NCI-H748 (cell line): ENCODE measurements around the gene C4B.
"Not testable (repeated sequence)": the region's sequence is repeated elsewhere in the genome, so short reads cannot be mapped to it uniquely, and the experiment has no call there.

Experiments
- DNase-seq: peaks from one replicate; lab custom pipeline; 2025; ENCODE audit not compliant: unreplicated experiment; lab: John Stamatoyannopoulos, UW

Gene C4B

DNA sequence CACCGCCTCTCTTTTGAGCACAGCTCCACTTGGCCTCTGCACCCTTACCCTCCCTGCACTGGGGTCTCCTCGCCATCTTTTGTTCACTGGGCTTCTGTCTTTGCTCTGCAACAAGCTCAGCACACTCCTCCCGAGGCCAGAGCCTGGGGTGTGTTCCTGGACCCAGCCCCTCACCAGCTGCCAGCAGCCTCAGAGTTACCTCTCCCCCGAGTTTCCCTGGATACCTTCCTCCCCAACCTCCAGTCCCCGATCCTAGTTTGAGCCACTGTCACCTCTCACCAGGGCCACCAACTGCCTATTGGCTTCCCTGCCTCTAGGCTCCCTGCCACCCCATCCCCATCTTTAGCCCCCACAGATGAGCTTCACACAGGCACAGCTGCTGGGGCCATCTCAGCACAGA, 36.0 kb downstream of the C4B start:
- DNase-seq: no peak

DNA sequence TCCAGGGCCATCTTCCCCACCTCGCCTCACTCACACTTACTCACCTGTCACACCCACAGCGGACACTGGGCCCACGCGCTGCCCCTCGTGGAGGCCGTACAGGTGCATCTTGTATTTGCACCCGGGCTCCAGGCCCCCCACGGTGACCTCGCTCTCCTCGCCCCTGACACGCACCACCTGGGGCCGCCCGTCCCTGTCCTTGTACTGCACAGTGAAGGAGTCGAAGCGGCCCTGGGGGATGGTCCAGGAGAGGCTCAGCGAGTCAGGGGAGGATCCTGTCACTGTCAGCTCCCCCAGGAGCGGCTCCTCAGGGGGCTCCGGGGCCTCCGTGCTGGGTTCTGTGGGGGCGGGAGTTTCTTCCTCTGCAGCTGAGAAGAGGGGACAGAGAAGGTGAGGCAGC, 38.0 kb downstream of the C4B start:
- DNase-seq: not testable (repeated sequence)

DNA sequence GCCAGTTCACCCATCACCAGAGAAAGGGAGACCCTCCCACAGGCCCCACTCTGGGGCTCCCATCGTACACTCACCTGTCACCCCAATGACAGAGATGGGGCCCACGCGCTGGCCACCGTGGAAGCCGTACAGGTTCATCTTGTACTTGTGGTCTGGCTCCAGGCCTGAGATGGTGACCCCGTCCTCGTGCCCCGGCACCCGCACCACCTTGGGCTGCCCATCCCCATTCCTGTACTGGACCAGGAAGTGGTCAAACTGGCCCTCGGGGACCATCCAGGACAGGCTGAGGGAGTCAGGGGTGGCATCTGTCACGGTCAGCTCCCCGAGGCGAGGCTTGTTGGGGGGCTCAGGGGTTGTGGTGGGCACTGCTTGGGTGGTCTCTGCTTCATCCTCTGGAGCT, 38.7 kb downstream of the C4B start:
- DNase-seq: not testable (repeated sequence)

DNA sequence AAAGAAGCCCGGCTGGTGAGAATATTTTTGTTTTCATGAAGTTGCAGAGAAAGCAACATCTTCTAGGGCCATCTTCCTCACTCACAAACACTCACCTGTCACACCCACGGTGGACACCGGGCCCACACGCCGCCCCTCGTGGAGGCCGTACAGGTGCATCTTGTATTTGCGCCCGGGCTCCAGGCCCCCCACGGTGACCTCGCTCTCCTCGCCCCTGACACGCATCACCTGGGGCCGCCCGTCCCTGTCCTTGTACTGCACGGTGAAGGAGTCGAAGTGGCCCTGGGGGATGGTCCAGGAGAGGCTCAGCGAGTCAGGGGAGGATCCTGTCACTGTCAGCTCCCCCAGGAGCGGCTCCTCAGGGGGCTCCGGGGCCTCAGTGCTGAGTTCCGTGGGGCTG, 41.2 kb downstream of the C4B start:
- not testable (repeated sequence) for DNase-seq

DNA sequence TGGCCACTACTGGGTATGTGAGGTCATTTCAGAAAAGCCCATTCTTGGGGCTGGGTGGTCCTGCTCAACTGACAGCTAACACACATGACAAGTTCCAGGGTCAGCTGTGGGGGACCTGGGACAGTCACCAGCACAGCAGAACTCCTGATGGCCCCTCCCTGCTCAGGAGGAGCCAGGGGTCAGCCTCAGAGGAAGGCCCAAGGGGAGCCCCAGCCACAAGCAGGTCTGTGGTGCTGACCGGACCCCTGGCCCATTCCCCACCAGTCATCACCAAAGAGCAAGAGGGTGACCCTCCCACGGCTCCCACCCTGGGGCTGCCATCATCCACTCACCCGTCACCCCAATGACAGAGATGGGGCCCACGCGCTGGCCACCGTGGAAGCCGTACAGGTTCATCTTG, 41.7 kb downstream of the C4B start:
- no peak for DNase-seq

DNA sequence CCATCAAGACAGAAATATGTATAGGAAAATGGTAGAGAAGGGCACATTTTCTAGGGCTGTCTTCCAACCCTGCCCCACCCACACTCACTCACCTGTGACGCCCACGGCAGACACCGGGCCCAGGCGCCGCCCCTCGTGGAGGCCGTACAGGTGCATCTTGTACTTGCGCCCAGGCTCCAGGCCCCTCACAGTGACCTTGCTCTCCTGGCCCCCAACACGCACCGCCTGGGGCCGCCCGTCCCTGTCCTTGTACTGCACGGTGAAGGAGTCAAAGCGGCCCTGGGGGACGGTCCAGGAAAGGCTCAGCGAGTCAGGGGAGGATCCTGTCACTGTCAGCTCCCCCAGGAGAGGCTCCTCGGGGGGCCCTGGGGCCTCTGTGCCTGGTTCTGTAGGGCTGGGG, 43.4 kb downstream of the C4B start:
- DNase-seq: no peak

DNA sequence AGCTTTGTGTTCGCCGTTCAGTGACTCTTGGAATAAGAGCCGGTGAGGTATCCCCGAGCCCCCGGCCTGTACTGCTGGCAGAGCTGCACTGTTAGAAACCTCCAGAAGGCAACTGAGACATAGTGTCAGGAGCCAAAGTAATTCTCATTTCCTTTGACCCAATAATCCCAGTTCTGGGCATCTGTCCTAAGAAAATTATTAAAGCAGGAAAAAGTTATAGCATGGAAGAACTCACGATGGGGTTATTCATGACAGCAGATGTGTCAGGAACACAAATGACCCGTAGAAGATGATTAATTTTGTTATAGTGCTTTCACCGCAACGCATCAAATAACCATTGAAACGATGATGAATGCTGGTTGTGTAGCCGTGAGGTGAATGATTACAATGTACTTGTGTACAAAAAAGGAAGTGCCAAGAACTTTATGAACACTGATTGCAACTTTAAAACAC, 43.9 kb downstream of the C4B start:
- DNase-seq: no peak

DNA sequence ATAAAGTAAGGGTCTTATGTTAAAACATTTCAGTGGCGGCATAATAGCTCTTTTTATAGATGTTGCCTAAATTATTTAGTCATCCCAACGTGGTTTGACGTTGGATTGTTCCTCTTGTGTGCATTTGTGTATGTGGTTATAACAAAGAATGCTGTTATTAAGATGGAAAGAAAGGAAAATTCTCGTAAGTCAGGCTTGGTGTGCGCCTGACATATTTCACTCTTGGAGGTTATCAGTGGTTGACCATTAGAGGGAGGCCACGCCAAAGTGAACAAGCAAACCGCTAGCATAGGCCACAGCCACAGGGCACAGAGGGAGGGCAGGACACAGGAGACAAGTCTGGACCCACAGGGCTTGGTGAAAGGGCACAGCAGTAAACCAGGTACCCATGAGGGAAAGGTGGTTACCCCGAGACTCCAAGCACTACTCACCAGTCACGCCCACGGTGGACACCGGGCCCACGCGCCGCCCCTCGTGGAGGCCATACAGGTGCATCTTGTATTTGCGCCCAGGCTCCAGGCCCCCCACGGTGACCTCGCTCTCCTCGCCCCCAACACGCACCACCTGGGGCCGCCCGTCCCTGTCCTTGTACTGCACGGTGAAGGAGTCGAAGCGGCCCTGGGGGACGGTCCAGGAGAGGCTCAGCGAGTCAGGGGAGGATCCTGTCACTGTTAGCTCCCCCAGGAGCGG, 46.5 kb downstream of the C4B start:
- DNase-seq: no peak

DNA sequence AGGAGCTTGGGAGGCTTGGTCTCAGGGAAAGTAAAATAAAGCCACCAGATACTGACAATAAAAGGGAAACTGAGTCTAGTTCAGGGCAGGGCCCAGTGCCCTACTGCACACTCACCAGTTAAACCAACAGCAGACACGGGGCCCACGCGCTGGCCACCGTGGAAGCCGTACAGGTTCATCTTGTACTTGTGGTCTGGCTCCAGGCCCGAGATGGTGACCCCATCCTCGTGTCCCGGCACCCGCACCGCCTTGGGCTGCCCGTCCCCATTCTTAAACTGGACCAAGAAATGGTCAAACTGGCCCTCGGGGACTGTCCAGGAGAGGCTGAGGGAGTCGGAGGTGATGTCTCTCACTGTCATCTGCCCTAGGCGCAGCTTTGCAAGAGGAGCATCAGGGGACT, 50.1 kb downstream of the C4B start:
- DNase-seq: no peak

DNA sequence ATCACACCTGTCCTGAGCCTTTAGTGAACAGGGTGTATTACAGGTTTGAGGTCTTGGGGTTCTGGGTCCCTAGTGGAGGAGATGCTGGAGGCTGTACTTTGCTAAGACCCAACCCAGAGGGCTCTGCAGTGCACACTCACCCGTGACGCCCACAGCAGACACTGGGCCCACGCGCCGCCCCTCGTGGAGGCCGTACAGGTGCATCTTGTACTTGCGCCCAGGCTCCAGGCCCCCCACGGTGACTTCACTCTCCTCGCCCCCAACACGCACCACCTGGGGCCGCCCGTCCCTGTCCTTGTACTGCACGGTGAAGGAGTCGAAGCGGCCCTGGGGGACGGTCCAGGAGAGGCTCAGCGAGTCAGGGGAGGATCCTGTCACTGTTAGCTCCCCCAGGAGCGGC, 52.9 kb downstream of the C4B start:
- DNase-seq: not testable (repeated sequence)

DNA sequence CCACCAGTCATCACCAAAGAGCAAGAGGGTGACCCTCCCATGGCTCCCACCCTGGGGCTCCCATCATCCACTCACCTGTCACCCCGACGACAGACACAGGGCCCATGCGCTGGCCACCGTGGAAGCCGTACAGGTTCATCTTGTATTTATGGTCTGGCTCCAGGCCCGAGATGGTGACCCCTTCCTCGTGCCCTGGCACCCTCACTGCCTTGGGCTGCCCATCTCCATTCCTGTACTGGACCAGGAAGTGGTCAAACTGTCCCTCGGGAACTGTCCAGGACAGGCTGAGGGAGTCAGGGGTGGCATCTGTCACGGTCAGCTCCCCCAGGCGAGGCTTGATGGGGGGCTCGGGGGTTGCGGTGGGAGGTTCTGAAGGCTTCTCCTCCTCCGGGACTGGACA, 53.7 kb downstream of the C4B start:
- DNase-seq: not testable (repeated sequence)

DNA sequence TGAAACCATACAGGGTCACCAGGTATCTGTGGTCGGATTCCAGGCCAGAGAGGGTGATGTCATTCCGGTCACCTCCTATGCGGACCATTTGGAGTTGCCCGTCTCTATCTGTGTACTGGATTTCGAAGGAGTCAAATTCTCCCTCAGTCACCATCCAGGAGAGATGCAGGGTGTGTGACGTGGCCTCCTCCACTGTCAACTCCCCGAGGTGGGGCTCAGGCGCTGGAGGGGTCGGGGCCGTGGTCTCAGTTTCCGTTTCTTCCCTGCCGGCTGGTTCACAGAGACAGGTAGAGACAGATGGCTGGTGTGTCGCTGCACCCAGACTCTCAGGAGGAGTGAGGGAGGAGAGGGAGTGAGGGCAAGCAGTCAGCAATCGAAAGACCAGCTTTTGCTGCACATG, 54.3 kb downstream of the C4B start:
- DNase-seq: no peak

DNA sequence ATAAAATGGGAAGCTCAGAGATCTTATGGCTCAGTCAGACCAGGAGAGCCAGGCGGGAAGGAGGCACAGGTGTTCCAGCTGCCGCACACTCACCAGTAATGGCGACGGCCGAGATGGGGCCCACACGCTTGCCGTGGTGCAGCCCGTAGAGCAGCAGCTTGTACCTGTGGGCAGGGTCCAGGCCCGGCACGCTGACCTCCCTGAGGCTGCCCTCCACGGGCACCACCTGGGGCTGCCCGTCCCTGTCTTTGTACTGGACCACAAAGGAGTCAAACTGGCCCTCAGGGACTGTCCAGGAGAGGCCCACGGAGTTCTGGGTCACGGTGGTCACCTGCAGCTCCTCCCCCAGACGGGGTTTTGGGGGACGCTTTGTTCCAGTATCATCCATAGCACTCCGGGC, 54.9 kb downstream of the C4B start:
- no peak for DNase-seq

DNA sequence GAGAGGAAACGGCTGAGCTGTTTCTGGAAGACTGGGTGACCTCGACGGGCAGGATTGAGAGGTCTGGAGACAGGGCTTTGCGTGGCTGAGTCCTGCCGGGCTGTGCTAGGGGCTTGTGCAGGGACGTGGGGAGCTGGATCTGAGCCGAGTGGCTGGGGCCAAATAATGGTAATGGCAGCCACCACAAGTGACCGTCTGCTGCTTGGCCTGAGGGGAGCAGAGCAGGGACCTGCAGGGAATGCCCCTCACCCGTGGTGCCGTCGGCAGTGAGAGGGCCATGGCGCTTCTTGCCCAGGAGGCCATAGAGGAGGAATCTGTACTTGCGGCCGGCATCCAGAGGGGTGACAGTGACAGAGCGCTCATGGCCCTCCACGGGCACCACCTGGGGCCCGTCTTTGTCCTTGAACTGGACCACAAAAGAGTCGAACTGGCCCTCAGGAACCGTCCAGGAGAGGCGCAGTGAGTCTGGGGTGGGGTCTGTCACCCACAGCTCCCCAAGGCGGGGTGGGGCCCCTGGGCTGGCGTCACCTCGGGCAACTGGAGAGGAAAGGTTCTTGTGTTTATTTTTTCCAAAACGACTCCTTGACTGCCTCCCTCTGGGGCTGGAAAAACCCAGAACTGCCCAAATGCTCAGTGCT, 55.4 kb downstream of the C4B start:
- no peak for DNase-seq

DNA sequence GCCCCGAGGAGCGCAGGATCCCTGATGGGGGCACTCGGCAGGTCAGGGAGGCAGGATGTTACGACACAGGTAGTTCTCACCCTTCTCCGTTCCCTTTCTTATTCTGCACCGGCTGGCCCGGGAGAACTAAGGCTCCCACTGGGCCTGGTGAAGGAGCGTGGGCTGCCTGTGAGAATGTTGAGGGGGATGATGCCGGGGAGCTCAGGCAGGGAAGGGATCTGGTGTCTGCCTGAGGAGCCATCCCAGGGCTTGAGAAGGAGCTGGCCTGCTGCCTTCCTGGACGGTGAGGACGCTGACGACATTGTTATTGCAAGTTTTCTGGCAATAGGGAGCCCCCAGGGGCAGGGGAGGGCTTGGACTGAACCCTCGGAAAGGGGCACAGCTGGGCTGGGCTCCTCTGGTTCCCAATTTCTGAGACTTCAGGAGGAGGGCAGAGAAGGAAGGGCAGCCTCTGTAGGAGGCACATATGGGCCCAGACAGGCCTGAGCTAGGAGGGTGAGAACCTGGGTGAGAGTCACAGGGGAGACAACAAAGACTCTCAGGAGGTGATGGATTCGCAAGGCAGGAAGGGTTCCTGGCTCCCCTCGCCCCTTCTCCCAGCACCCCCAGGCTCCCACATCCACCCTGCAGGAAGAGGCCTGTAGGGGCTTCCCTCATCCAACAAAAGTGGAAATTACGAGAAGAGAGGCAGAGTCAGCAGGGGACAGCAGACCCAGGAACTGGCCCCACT, 56.4 kb downstream of the C4B start:
- no peak for DNase-seq

DNA sequence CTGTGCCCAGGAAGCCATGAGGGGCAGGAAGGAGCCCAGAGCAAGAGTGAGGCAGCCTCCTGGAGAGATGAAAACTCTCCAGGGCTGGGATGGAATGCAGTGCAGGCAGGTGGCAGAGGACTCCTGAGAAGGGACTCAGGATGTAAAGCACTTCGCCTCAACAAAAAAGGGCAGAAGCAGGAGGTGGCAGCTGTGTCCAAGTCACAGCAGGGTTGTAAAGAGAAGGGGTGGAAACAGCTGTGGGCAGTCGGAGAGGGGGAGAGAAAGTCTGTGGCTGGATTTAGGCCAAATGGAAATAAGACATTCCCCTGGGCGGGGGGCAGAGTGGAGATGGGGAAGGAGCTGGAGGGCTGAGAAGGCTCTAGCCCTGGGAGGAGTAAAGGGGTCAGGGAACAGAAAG, 58.5 kb downstream of the C4B start:
- DNase-seq: no peak

DNA sequence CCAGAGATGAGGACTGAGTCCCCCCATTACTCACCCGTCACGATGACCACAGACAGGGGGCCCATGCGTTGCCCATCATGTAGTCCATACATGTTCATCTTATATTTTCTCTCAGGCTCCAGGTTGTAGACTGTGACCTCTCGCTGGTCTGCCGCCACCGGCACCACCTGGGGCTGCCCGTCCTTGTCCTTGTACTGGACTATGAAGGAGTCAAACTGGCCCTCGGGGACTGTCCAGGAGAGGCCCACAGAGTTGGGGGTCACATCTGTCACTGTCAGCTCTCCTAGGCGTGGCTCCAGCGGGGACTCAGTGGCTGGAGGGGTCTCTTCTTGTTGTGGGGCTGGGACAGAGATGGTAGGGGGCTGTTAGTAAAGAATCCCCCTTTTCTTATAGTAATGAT, 59.0 kb downstream of the C4B start:
- DNase-seq: no peak

DNA sequence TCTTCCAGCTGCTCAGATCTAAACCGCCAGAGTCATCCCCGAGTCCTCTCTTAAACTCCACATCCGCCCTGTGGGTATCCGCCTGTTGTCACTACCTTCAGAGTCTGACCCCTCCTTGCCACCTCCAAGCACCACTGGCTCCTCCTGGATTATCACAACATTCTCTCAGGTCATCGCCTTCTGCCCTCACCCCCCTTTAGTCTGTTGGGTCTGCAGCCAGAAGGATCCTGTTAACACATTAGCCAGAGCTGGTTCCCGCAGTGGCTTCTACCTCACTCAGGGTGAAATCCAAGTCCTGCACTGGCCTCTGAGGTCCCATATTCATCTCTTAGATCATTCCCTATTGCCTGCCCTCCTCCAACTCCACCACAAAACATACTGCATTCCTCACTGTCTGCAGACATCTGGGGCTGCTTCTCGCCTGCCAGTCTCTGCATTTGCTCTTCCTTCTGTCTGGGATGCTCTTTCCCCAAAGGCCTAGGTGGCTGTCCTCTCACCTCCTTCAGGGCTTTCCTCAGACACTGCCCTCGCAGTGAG, 60.5 kb downstream of the C4B start:
- no peak for DNase-seq

DNA sequence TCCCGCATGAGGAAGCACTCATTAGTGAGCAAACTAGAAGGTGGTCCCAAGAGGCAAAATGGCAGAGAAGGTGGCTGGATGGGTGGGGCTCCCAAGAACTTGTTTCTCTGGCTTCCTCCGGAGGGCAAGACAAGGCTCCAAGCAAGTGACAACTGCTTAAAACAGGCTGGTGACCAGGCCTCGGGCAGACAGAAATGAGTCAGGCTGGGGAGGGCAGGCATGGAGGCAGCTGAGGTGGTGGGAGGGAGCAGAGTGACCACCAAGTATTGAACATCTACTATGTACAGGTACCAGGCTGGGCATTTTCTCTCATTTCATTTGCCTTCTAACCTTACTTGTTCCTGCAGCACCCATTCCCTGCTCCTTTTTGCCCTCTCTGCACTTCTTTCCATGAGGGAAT, 61.2 kb downstream of the C4B start:
- no peak for DNase-seq

DNA sequence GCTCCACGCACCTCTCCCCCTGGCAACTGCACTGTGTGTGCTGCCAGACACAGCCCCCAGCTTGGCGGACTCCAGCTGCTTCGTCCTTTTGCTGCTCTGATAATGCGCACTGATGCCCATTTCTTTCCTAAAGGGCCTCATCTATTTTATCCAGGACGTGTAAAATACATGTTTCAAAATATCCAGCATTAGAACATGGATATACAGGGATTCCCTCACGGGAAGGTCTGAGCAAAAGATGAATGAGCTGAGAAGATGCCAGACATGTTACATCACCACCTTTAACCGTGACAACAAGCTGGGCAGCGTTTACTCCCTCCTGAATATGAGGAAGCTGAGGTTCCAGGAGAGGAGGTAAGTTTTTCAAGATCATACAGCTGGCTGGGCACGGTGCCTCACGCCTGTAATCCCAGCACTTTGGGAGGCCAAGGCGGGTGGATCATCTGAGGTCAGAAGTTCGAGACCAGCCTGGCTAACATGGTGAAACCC, 61.8 kb downstream of the C4B start:
- DNase-seq: no peak

DNA sequence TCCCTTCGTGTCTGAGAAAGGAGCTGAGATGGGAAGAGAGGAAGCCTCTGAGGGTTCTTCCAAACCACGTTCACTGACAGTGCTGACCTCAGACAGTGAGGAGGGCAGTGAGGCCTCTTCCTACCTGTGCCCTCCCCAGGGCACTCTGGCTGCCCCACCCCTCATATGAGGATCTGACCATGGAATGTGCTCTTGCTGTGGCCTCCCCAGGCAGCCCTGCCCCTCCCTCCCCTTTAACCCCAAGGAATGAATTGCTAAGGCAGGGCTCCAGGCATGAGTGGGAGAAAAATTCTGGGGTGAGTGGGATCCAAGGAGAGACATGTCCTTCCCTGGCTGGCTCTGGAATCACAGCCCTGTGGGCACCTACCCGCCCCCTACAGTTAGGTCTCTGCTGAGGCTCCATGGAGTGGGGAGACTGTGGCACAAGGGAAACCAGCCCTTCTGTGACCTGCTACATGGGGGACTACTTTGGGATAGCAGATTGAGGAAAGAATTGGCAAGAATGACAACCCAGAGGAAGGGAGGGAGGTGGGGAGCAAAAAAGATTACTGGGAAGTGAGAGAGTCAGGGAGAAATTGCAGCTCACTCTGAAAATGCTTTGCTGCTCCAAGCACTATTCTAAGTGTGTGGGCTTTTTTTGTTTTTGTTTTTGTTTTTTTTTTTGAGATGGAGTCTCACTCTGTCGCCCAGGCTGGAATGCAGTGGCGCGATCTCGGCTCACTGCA, 65.1 kb downstream of the C4B start:
- DNase-seq: no peak
